Measurements from ENCODE around the gene DPEP2. TPM values are rescaled to one million over a fixed set of nuclear protein-coding genes. Genes with fewer than 3 reads are reported as not detected.
"Not testable (repeated sequence)": the region's sequence is repeated elsewhere in the genome, so short reads cannot be mapped to it uniquely, and the experiment has no call there.

DPEP2 gene
- total RNA-seq, 4 donors from 2014 or later, result 0.22 to 2.5 (median 2.1) TPM

GRCh38 chr16:68037841-68038597, 38.7 kb upstream of the DPEP2 start:
- H3K36me3 ChIP-seq, result no peaks in the 10 kb centered on the region
- no peak for DNase-seq
- no peaks in the 10 kb centered on the region for H3K9me3 ChIP-seq
- TF ChIP-seq POLR2A (IDR thresholded peaks at IDR 0.05), result no peak
- TF ChIP-seq, protein P1, sequence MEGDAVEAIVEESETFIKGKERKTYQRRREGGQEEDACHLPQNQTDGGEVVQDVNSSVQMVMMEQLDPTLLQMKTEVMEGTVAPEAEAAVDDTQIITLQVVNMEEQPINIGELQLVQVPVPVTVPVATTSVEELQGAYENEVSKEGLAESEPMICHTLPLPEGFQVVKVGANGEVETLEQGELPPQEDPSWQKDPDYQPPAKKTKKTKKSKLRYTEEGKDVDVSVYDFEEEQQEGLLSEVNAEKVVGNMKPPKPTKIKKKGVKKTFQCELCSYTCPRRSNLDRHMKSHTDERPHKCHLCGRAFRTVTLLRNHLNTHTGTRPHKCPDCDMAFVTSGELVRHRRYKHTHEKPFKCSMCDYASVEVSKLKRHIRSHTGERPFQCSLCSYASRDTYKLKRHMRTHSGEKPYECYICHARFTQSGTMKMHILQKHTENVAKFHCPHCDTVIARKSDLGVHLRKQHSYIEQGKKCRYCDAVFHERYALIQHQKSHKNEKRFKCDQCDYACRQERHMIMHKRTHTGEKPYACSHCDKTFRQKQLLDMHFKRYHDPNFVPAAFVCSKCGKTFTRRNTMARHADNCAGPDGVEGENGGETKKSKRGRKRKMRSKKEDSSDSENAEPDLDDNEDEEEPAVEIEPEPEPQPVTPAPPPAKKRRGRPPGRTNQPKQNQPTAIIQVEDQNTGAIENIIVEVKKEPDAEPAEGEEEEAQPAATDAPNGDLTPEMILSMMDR (IDR thresholded peaks at IDR 0.05), result no peak
- peak overlapping the region in 1 of 3 donors; percentile 15 for H3K27ac ChIP-seq
- no peak overlapping the region for H3K4me3 ChIP-seq (replicated peaks in 1 of 3)
- WGBS, 2 donors, result 90% methylated on average over 9 of the region's 9 CpGs
- intact Hi-C loops (cut with DNase I), result no loop called here
- H3K4me1 ChIP-seq, result peaks cover 0 to 5% of the 10 kb centered on the region in 2 donors
- H3K27me3 ChIP-seq, result no peaks in the 10 kb centered on the region

GRCh38 chr16:68035227-68035626, 35.9 kb upstream of the DPEP2 start:
- Histone ChIP-seq H3K9me3 (no peaks in the 10 kb centered on the region), H3K4me3 (replicated peaks in 1 of 3) (no peak overlapping the region), H3K27me3 (no peaks in the 10 kb centered on the region), H3K36me3 (no peaks in the 10 kb centered on the region), H3K27ac (no peak overlapping the region), H3K4me1 (peaks cover 9 to 19% of the 10 kb centered on the region in 2 donors)
- no peak for DNase-seq
- 90 to 95% methylated on average over 2 of the region's 2 CpGs for WGBS, 2 donors
- no peak for TF ChIP-seq POLR2A (IDR thresholded peaks at IDR 0.05)
- TF ChIP-seq, protein P1 (IDR thresholded peaks at IDR 0.05), result no peak
- intact Hi-C loops (cut with DNase I), result no loop called here

GRCh38 chr16:68033101-68033500, 33.8 kb upstream of the DPEP2 start:
- intact Hi-C loops (cut with DNase I), result no loop called here
- Histone ChIP-seq H3K4me1 (peaks cover 9 to 18% of the 10 kb centered on the region in 2 donors), H3K4me3 (replicated peaks in 1 of 3) (no peak overlapping the region), H3K36me3 (no peaks in the 10 kb centered on the region), H3K27me3 (no peaks in the 10 kb centered on the region), H3K27ac (peak overlapping the region in 2 of 3 donors; percentile 65 to 83), H3K9me3 (no peaks in the 10 kb centered on the region)
- TF ChIP-seq, protein P1 (IDR thresholded peaks at IDR 0.05), result no peak
- no peak for TF ChIP-seq POLR2A (IDR thresholded peaks at IDR 0.05)
- no peak for DNase-seq
- WGBS, 2 donors, result 94 to 97% methylated on average over 2 of the region's 2 CpGs

DNA sequence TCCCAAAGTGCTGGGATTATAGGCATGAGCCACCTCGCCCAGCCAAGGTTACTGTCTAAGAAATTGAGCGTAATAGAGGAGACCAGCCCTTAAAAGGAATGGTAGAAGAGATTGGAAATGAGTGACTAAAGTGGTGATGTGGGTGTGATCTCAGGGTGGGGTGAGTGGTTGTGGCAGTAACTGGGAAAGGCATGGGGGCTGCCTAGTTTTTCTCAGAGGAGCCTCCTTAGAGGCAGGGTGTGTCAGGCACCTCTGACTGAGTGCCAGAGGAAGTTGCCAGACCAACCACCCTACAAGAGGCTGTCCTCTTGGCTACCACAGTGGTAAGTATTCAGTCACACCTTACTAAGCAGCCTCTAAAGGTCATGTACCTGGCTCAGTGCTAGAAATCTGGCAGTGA, 32.7 kb upstream of the DPEP2 start:
- intact Hi-C loops (cut with DNase I), result no loop called here
- TF ChIP-seq, protein P1 (IDR thresholded peaks at IDR 0.05), result no peak
- no peak for TF ChIP-seq POLR2A (IDR thresholded peaks at IDR 0.05)
- Histone ChIP-seq H3K9me3 (no peaks in the 10 kb centered on the region), H3K27ac (peak overlapping the region in 2 of 3 donors; percentile 65 to 83), H3K4me1 (peaks cover 9 to 18% of the 10 kb centered on the region in 2 donors), H3K27me3 (no peaks in the 10 kb centered on the region), H3K36me3 (no peaks in the 10 kb centered on the region), H3K4me3 (replicated peaks in 1 of 3) (no peak overlapping the region)
- WGBS, 2 donors, result 87 to 94% methylated on average over 2 of the region's 2 CpGs
- peak; percentile 70 to 72 for DNase-seq

DNA sequence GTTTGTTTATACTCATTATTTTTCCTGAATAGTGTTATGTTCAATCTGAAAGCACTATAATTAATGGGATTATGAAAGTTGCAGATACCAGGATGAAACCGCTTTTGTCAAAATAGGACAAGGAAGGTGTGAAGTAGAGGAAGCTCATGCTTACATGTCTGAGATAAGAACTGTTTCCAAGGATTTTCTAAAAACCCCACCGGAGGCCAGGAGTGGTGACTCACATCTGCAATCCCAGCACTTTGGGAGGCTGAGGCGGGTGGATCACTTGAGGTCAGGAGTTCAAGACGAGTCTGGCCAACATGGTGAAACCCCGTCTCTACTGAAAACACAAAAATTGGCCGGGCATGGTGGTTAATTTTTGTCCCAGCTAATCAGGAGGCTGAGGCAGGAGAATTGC, 30.8 kb upstream of the DPEP2 start:
- DNase-seq; H3K4me3 ChIP-seq (replicated peaks in 1 of 3); H3K27ac ChIP-seq; H3K9me3 ChIP-seq; H3K27me3 ChIP-seq; intact Hi-C loops (cut with DNase I); H3K36me3 ChIP-seq: not testable (repeated sequence)
- H3K4me1 ChIP-seq, result peaks cover 9 to 18% of the 10 kb centered on the region in 2 donors
- 78 to 82% methylated on average over 6 of the region's 6 CpGs for WGBS, 2 donors

Data from thyroid gland (tissue), 4 donors.